HT1080 (cell line): ENCODE data around the gene LDHD. TPM values are rescaled to one million over a fixed set of nuclear protein-coding genes. Genes with fewer than 3 reads are reported as not detected.

Experiments used
- DNase-seq: peaks from one replicate; pipeline ENCODE4 v3.0.0-alpha.2; 2015; ENCODE audit warnings: low read depth
- total RNA-seq: library from RNA; depleted of rRNA; stranded (reverse); fragments of >200 nt; shearing (Covaris generic); gene quantifications from 2 replicates; pipeline ENCODE4 v1.2.3, GENCODE V29; 2014

LDHD gene
- total RNA-seq, 1 experiment from 2014 or later, result not detected

GRCh38 chr16:75114946-75115825 lies 1.4 kb downstream of the LDHD start:
- no peak for DNase-seq

- no peak for DNase-seq
Measured at GRCh38 chr16:75114179-75114945, 2.2 kb downstream of the LDHD start.

- no peak for DNase-seq
Measured at GRCh38 chr16:75113541-75114121, 2.9 kb downstream of the LDHD start.

- DNase-seq, result no peak
Measured at GRCh38 chr16:75112734-75113491, 3.7 kb downstream of the LDHD start.

GRCh38 chr16:75111961-75112733 lies 4.4 kb downstream of the LDHD start:
- no peak for DNase-seq

- no peak for DNase-seq
Measured at GRCh38 chr16:75111514-75111940, 5.1 kb downstream of the LDHD start.

- DNase-seq, result peak; percentile 77
Measured at GRCh38 chr16:75110637-75111513, 5.7 kb downstream of the LDHD start.

- no peak for DNase-seq
Measured at GRCh38 chr16:75109732-75110243, 6.8 kb downstream of the LDHD start.

GRCh38 chr16:75108792-75109731 lies 7.5 kb downstream of the LDHD start:
- peak; percentile 98 for DNase-seq

- DNase-seq, result no peak
Measured at GRCh38 chr16:75107505-75107904, 9.1 kb downstream of the LDHD start.

GRCh38 chr16:75106351-75107274 lies 10.0 kb downstream of the LDHD start:
- DNase-seq, result no peak

- DNase-seq, result no peak
Measured at GRCh38 chr16:75105306-75106061, 11.1 kb downstream of the LDHD start.

- no peak for DNase-seq
Measured at GRCh38 chr16:75104836-75105235, 11.7 kb downstream of the LDHD start.

GRCh38 chr16:75103994-75104393 lies 12.6 kb downstream of the LDHD start:
- DNase-seq, result no peak

GRCh38 chr16:75102595-75102994 lies 14.0 kb downstream of the LDHD start:
- DNase-seq, result no peak

- DNase-seq, result no peak
Measured at GRCh38 chr16:75101635-75102034, 14.9 kb downstream of the LDHD start.
